GM12878 (cell line): ENCODE results near the gene SIRT5. TPM values are rescaled to one million over a fixed set of nuclear protein-coding genes. Genes with fewer than 3 reads are reported as not detected.

ENCODE experiments used
- ATAC-seq: fragments of 200-7000 bp; cut with Tn5 transposase; 3 replicates; pipeline ENCODE4 v1.9.1; 2020; ENCODE audit warnings: mild to moderate bottlenecking, moderate library complexity
- BruUV-seq: library from RNA; stranded (reverse); fragments of 400-500 nt; replicated peaks from 2 replicates; lab custom pipeline; 2021; lab: Mats Ljungman, UMichigan
- CTCF ChIA-PET: fragments of 300-600 bp; sonication (Branson Sonifier 250); formaldehyde crosslinking; extraction: SDS; loops from one replicate; lab custom pipeline; 2021; ENCODE audit warnings: inconsistent platforms; lab: Yijun Ruan, JAX
- POLR2A ChIA-PET: fragments of 350-600 bp; formaldehyde crosslinking; extraction: SDS; loops from one replicate; lab custom pipeline; 2021; ENCODE audit warnings: inconsistent platforms; lab: Charles Lee
- RAD21 ChIA-PET: fragments of 300-600 bp; sonication (Branson Sonifier 250); formaldehyde crosslinking; loops from one replicate; lab custom pipeline; 2023; ENCODE audit warnings: antibody characterized with exemption; ENCODE audit not compliant: unreplicated experiment; lab: Charles Lee
- SMC1A ChIA-PET: fragments of 300-600 bp; sonication (Branson Sonifier 250); formaldehyde crosslinking; loops from one replicate; lab custom pipeline; 2023; ENCODE audit not compliant: unreplicated experiment, uncharacterized antibody; lab: Charles Lee
- DNase-seq: peaks from one replicate; pipeline ENCODE4 v3.0.0-alpha.2; 2011; ENCODE audit warnings: low read depth, low spot score
- FAIRE-seq: peaks from 3 replicates; lab custom pipeline; 2011; peaks lifted over from hg19 to GRCh38; lab: Jason Lieb, UNC
- H2AFZ ChIP-seq: 2 replicates; pipeline ENCODE4 v1.6.0; 2011; ENCODE audit warnings: low read depth, low read length, control low read depth; ENCODE audit not compliant: control insufficient read depth
- H3K27ac ChIP-seq: 2 replicates; pipeline ENCODE4 v1.5.1; 2011; ENCODE audit warnings: control low read depth; ENCODE audit not compliant: control insufficient read depth, insufficient read depth
- H3K27me3 ChIP-seq, 2 experiments: replicated peaks in 1 of 2; 2 replicates each; pipeline versions ENCODE4 v1.6.0 to v1.6.1; 2011; ENCODE audit warnings: low read length in 1 of 2; ENCODE audit not compliant: control insufficient read depth in 2 of 2, insufficient read depth in 2 of 2
- H3K36me3 ChIP-seq, 2 experiments: 2 replicates each; pipeline ENCODE4 v1.5.1; 2011; ENCODE audit warnings: low read length in 1 of 2; ENCODE audit not compliant: control insufficient read depth in 2 of 2, insufficient read depth in 2 of 2
- H3K4me1 ChIP-seq: 2 replicates; pipeline ENCODE4 v1.6.1; 2011; ENCODE audit warnings: mild to moderate bottlenecking, low read length, moderate library complexity, mixed read lengths; ENCODE audit not compliant: control insufficient read depth, insufficient read depth
- H3K4me2 ChIP-seq: 2 replicates; pipeline ENCODE4 v1.6.0; 2011; ENCODE audit warnings: control low read depth; ENCODE audit not compliant: control insufficient read depth, insufficient read depth
- H3K4me3 ChIP-seq: fragments of 200-600 bp; sonication (generic); 2 replicates; pipeline ENCODE4 v1.5.1; 2016
- H3K79me2 ChIP-seq: 2 replicates; pipeline ENCODE4 v1.6.0; 2011; ENCODE audit warnings: low read length; ENCODE audit not compliant: control insufficient read depth, insufficient read depth
- H3K9ac ChIP-seq: 2 replicates; pipeline ENCODE4 v1.8.0; 2011; ENCODE audit warnings: low read length, control low read depth, mixed read lengths; ENCODE audit not compliant: control insufficient read depth, insufficient read depth
- H3K9me3 ChIP-seq: replicated peaks from 3 replicates; pipeline ENCODE4 v1.5.1; 2011; ENCODE audit warnings: mild to moderate bottlenecking, low read length; ENCODE audit not compliant: control insufficient read depth, insufficient read depth
- H4K20me1 ChIP-seq: 2 replicates; pipeline ENCODE4 v1.6.0; 2011; ENCODE audit not compliant: control insufficient read depth, insufficient read depth
- CBX3 ChIP-seq: fragments of 200-600 bp; sonication (generic); IDR thresholded peaks from 2 replicates; pipeline ENCODE4 v1.6.1; 2016; ENCODE audit warnings: low read depth, borderline replicate concordance
- HDGF ChIP-seq: fragments of 450-650 bp; IDR thresholded peaks from 2 replicates; pipeline ENCODE4 v1.6.1; 2016; ENCODE audit warnings: antibody characterized with exemption
- STAT3 ChIP-seq: IDR thresholded peaks from 2 replicates; pipeline ENCODE4 v1.6.1; 2011; ENCODE audit warnings: low read depth, low read length, improper control_type of control experiment
- ZBED1 ChIP-seq: IDR thresholded peaks from 2 replicates; pipeline ENCODE4 v1.6.1; 2016; ENCODE audit warnings: borderline replicate concordance
- ZNF24 ChIP-seq: fragments of 450-650 bp; IDR thresholded peaks from 2 replicates; pipeline ENCODE4 v1.6.1; 2017; ENCODE audit warnings: antibody characterized with exemption, mild to moderate bottlenecking
- in situ Hi-C: fragments of 300-500 bp; cut with MboI; formaldehyde crosslinking; loops from 9 replicates; pipeline ENCODE4 v1.14.3; 2018; ENCODE audit warnings: mixed read lengths
- intact Hi-C: fragments of 100-400 bp; cut with micrococcal nuclease; formaldehyde crosslinking; loops from one replicate; pipeline ENCODE4 v1.14.2; 2022; ENCODE audit not compliant: unreplicated experiment
- polyA plus RNA-seq, 11 experiments: library from polyadenylated mRNA; depleted of rRNA in 4 of 11; unstranded in 6 of 11; stranded (reverse) in 5 of 11; fragments of >200 nt; fragmentation: Nextera tagmentation in 4 of 11; fragmentation: Illumina TruSeq in 1 of 11; extraction: Ambion mirVana in 4 of 11; extraction: Trizol in 1 of 11; gene quantifications; 1 replicate in 1 of 11; 2 replicates in 10 of 11; pipeline versions ENCODE4 v1.2.1 to v1.2.3, GENCODE V29; 2011 to 2016; ENCODE audit warnings: inconsistent platforms in 2 of 11, missing spikeins in 2 of 11, low read depth in 1 of 11
- total RNA-seq, 4 experiments: library from RNA; depleted of rRNA in 3 of 4; stranded (reverse); fragments of >200 nt in 3 of 4; fragmentation: Illumina TruSeq in 1 of 4; extraction: Trizol in 1 of 4; gene quantifications; 2 replicates each; pipeline versions ENCODE4 v1.2.1 to v1.2.3, GENCODE V29; 2013 to 2021
- TF ChIP-seq, protein P1 (sequence below): IDR thresholded peaks from 2 replicates; pipeline ENCODE4 v1.6.1; 2011; ENCODE audit warnings: borderline replicate concordance, low read depth, mild to moderate bottlenecking, moderate library complexity, mixed read lengths, low read length; ENCODE audit not compliant: insufficient read depth; ENCODE audit errors: extremely low read length
- TF ChIP-seq, protein P2 (sequence below): fragments of 450-650 bp; conservative IDR thresholded peaks from 2 replicates; pipeline ENCODE4 v1.6.1; 2017; ENCODE audit warnings: mild to moderate bottlenecking, moderate library complexity
- TF ChIP-seq, protein P3 (sequence below): fragments of 450-650 bp; IDR thresholded peaks from 2 replicates; pipeline ENCODE4 v1.6.1; 2018; ENCODE audit warnings: borderline replicate concordance, mild to moderate bottlenecking; ENCODE audit not compliant: partially characterized antibody

SIRT5 gene
- total and polyA plus RNA-seq, 10 of the 15 experiments (the other 5 are each of a cell fraction or from before 2014, with no cell fraction given), result 1.7 to 12.4 (median 10.0) TPM

- ChIA-PET SMC1A (interaction anchor here (0.6 to 1.5 kb wide), 2 partner anchors 47 to 226 kb away, joined by 3 to 4 read pairs; no protein-coding TSS in a partner anchor), RAD21 (interaction anchor here (1.0 to 1.2 kb wide), 2 partner anchors 15 to 17 kb away, joined by 3 read pairs; partner anchors contain the start of gene SIRT5), CTCF (no interaction called here), POLR2A (no interaction called here)
- no peaks in the 10 kb centered on the region for H3K9me3 ChIP-seq
- no peaks in the 10 kb centered on the region for H3K27me3 ChIP-seq
- no peak for FAIRE-seq
- in situ Hi-C loops, result no loop called here
- no peak for ATAC-seq
- no peak overlapping the region for H3K9ac ChIP-seq
- intact Hi-C loops, result no loop called here
- BruUV-seq, result no TSS peak
- H3K36me3 ChIP-seq, result no peaks in the 10 kb centered on the region
- H4K20me1 ChIP-seq, result no peaks in the 10 kb centered on the region
- H3K4me3 ChIP-seq, result no peak overlapping the region
- DNase-seq, result no peak
- H3K4me2 ChIP-seq, result no peak overlapping the region
- TF ChIP-seq, protein P1, sequence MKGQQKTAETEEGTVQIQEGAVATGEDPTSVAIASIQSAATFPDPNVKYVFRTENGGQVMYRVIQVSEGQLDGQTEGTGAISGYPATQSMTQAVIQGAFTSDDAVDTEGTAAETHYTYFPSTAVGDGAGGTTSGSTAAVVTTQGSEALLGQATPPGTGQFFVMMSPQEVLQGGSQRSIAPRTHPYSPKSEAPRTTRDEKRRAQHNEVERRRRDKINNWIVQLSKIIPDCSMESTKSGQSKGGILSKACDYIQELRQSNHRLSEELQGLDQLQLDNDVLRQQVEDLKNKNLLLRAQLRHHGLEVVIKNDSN, result no peak
- TF ChIP-seq ZNF24 (no peak), STAT3 (no peak), CBX3 (no peak), HDGF (no peak), ZBED1 (no peak)
- TF ChIP-seq, protein P2, sequence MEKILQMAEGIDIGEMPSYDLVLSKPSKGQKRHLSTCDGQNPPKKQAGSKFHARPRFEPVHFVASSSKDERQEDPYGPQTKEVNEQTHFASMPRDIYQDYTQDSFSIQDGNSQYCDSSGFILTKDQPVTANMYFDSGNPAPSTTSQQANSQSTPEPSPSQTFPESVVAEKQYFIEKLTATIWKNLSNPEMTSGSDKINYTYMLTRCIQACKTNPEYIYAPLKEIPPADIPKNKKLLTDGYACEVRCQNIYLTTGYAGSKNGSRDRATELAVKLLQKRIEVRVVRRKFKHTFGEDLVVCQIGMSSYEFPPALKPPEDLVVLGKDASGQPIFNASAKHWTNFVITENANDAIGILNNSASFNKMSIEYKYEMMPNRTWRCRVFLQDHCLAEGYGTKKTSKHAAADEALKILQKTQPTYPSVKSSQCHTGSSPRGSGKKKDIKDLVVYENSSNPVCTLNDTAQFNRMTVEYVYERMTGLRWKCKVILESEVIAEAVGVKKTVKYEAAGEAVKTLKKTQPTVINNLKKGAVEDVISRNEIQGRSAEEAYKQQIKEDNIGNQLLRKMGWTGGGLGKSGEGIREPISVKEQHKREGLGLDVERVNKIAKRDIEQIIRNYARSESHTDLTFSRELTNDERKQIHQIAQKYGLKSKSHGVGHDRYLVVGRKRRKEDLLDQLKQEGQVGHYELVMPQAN, result no peak
- TF ChIP-seq, protein P3, sequence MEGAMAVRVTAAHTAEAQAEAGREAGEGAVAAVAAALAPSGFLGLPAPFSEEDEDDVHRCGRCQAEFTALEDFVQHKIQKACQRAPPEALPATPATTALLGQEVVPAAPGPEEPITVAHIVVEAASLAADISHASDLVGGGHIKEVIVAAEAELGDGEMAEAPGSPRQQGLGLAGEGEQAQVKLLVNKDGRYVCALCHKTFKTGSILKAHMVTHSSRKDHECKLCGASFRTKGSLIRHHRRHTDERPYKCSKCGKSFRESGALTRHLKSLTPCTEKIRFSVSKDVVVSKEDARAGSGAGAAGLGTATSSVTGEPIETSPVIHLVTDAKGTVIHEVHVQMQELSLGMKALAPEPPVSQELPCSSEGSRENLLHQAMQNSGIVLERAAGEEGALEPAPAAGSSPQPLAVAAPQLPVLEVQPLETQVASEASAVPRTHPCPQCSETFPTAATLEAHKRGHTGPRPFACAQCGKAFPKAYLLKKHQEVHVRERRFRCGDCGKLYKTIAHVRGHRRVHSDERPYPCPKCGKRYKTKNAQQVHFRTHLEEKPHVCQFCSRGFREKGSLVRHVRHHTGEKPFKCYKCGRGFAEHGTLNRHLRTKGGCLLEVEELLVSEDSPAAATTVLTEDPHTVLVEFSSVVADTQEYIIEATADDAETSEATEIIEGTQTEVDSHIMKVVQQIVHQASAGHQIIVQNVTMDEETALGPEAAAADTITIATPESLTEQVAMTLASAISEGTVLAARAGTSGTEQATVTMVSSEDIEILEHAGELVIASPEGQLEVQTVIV, result no peak
- H3K27ac ChIP-seq, result no peak overlapping the region
- no peak overlapping the region for H2AFZ ChIP-seq
- no peaks in the 10 kb centered on the region for H3K4me1 ChIP-seq
- H3K79me2 ChIP-seq, result no peaks in the 10 kb centered on the region
These were observed 16.6 kb upstream of the SIRT5 start for GRCh38 chr6:13557841-13558240.
